GM21737 (cell line): ENCODE measurements around the gene RPL36AL.
"Not testable (repeated sequence)": the region's sequence is repeated elsewhere in the genome, so short reads cannot be mapped to it uniquely, and the experiment has no call there.

ENCODE experiments used
- ATAC-seq: cut with Tn5 transposase; IDR thresholded peaks from one replicate; pipeline ENCODE4 v1.9.1; 2021; ENCODE audit warnings: mild to moderate bottlenecking, moderate library complexity; ENCODE audit not compliant: unreplicated experiment

RPL36AL gene

DNA sequence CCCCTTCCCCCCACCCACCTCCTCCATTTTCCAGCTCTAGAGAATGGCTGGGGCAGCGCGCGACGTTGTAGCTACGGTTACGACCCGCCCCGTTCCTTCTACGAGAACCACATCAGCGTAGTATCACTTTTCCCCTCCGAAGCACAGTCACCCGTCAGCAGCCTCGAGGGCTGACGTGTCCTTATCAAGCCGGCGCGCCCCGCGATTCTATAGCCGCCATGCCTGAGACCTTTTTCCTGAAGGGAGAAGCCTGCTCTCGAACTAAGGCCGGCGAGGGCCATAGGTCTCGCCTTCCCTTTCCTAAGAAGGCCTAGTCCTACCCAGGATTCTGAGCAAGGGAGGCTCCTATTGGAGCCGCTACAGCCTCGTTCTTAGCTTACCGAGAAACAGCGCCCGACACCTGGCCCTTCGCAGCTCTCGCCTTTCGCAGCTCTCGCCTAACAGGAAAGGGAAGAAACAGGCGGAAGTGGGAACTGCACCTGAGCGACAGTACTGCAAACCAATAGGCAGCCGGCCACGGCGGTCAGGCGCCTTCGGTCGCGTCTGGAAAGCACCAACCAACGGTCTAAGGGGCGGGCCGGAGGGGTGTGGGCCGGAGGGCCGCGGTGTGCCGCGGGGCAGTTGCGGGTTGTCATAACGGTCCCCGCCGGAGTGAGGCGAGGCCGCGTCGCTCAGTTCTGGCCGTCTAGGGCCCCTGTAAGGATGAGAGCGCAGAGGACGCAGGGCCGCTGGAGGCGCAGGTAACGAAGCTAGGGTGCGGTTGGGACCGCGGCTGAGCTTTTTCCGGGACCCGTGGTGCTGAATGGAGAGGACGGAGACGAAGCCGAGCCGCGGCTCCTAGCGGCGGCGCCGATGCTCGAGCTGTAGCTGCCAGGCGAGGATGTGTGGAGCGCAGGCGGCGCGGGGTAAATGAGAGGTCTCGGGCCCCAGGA, at the start of gene RPL36AL, which contains the start of gene MGAT2:
Gene RPL36AL, minus strand, starts transcription at position 445 of the 932 bp plus-strand sequence. CDS start 1,522 bp downstream, outside the sequence.
Gene MGAT2, plus strand, starts transcription at position 618 of the 932 bp plus-strand sequence. CDS start 470 bp downstream, outside the sequence.
- peak; percentile 97 for ATAC-seq

DNA sequence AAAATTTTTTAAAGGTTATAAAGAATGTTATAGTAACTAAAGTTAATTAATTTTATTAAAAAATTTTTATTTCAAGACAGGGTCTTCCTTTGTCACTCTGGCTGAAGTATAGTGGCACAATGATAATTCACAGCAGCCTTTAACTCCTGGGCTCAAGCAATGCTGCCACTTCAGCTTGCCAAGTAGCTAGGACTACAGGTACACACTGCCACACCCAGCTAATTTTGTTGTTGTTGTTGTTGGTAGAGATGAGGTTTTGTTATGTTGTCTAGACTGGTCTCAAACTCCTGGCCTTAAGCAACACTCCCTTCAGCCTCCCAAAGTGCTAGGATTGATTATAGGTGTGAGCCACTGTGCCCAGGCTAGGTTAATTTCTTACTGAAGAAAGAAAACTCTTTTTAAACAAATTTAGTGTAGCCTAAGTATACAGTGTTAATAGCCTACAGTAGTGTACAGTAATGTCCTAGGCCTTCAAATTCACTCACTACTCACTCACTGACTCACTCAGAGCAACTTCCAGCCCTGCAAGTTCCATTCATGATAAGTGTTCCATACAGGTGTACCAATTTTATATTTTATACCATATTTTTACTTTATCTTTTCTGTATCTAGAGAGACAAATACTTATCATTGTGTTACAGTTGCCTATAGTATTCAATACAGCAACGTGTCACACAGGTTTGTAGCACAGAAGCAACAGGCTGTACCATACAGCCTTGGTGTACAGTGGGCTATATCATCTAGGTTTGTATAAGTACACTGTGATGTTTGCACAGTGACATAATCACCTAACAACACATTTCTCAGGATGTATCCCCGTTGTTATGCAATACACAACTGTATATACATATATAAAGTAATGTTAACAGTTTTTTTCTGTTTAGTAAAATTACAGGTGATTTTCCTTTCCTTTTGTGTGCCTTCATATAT, 39.4 kb upstream of the RPL36AL start:
- no peak for ATAC-seq

DNA sequence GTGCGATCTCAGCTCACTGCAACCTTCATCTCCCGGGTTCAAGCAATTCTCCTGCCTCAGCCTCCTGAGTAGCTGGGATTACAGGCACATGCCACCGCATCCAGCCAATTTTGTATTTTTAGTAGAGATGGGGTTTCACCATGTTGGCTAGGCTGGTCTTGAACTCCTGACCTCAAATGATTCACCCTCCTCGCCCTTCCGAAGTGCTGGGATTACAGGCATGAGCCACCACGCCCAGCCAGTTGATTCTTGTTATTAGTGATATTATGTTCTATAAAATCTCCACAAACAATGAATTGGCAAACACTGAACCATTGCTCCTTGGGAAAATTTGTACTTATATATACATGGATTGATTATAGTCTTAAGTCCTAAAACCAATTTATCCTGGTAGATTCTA, 37.1 kb upstream of the RPL36AL start:
- not testable (repeated sequence) for ATAC-seq

DNA sequence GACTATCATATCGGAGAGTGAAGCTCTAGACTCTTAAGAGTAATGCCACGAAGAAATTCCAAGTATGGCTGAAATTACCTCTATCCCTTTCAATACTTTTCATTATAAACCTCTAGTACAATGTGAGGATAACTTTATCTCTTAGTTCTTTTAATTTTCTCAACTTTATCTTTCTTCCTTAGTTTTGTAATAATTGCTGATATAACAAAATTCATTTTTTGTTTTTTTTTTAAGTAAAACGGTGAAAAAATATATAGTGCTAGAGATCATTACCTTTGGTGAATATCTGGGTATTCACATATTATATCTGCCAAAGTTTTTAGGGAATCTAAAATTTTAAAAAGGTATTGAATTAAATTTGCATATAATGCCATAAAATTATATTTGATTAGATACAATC, 34.1 kb upstream of the RPL36AL start:
- ATAC-seq = no peak

DNA sequence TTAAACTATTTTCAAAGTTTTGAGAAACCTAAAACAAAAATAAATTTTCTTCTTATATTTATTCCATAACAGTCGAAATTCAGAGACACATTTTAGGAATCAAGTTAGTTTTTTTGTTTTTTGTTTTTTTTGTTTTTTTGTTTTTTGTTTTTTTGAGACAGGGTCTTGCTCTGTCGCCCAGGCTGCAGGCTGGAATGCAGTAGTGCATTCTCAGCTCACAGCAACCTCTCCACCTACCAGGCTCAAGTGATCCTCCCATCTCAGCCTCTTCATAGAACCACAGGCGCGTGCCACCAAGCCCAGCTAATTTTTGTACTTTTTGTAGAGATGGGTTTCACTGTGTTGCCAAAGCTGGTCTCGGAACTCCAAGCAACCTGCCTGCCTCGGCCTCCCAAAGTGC, 33.1 kb upstream of the RPL36AL start:
- no peak for ATAC-seq

DNA sequence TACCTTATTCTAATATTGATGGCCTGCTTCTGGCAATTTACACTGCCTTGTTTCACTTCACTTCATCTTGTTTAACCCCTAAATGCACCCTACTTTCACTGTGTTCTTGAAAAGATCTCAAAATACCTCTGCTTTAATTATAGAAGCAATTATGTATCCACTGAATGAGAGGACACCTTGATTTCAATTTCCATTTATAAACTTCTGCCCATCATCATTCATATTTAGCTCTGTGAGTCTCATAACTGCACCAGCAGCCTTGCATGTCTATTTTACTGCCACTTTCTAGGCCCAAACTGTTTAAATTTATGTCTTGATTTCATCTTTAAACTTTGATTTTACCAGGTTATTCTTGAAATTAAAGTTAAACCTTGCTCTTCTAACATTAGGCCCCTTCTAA, 21.7 kb upstream of the RPL36AL start:
- no peak for ATAC-seq

DNA sequence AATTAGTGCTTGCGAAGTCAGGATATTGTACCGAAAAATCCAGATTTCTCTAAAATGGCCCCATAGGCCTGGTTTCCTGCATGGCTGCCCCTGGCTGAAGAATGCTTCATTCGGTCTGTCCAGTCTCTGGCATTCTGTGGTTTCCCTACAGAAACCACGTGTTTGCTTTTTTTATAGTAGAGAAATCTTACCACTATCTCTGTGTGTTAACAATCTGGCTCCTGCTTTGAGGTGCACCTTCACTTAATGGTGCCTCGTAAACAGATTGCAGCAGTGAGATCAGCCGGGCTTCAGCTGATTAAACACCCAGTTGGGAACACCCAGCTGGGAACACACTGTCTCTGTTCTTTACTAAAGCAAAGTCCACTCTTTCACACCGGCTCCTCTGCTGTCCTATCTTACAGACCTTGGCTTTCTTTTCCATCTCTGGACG, 21.3 kb upstream of the RPL36AL start:
- no peak for ATAC-seq

DNA sequence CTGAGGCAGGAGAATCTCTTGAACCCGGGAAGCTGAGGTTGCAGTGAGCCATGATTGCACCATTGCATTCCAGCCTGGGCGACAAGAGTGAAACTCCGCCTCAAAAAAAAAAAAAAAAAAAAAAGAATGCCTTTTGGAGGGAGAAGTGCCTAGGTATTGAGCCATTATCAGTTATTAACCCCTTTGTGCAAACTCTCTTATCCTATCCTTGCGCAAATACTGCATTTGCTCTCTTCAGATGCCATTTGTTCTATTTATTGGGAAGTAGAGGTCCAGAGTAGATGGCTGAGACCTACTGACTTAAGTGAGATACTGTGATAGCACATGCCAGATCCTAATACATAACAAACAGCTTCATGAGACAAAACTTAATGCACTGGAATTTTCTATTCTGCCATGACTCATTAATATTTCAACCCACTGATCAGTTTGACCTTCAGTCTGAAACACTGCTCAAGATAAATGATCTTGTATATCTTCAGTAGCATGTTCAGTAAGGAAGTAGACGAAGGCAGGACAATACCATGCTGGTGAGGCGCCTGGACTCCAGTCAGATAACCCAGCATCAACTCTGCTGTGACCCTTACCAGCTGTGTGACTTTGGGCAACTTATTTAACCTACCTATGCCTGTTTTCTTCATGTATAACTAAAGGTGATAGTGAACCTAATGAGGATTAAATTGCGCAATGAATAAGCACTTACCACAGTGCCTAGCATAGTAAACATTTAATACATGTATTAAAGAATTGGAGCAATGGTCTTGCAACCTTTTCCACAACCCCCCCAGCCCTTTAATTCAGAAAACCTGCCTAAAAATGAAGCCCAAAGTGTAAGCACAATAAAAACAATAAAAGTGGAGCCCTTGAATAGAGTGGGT, 20.4 kb upstream of the RPL36AL start:
- no peak for ATAC-seq

DNA sequence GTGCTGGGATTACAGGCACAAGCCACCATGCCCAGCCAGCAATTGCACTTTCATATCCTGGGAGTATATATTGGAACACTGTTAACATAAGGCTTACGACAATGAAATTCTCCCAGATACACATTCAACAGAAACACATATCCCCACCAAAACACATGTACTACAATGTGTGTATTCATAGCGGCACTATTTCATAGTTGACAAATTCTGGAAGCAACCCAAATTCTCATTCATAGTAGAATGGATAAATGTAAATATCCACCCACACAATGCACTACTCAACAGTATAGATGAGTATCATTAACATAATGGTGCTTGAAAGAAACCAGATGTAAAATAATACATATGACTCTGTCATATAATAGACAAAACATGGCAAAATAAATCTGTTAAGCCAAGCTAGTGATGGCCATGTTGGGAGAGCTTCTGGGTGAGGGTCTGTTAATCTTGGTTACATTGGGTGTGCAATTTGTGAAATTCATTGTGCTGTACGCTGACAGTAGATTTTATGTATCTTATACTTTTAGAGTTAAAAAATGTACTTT, 17.2 kb upstream of the RPL36AL start:
- no peak for ATAC-seq

DNA sequence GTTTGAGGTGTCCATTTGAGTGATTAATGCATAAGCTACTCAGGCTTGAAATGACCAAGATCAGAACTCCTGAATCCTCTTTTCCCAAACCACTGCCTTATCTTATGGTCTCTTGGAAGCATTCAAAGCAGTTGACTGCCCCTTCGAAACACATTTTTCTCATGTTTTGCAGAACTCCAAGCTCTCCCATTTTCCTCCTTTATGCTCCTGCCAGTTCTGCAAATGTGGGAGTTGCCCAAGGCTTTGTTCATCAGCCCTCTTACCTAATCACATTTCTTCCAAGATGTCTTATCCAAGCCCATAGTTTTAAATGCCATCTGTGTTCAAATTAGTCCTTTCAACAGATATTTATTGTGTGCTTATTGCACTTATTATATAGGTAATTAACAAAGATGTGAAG, 16.4 kb upstream of the RPL36AL start:
- no peak for ATAC-seq

DNA sequence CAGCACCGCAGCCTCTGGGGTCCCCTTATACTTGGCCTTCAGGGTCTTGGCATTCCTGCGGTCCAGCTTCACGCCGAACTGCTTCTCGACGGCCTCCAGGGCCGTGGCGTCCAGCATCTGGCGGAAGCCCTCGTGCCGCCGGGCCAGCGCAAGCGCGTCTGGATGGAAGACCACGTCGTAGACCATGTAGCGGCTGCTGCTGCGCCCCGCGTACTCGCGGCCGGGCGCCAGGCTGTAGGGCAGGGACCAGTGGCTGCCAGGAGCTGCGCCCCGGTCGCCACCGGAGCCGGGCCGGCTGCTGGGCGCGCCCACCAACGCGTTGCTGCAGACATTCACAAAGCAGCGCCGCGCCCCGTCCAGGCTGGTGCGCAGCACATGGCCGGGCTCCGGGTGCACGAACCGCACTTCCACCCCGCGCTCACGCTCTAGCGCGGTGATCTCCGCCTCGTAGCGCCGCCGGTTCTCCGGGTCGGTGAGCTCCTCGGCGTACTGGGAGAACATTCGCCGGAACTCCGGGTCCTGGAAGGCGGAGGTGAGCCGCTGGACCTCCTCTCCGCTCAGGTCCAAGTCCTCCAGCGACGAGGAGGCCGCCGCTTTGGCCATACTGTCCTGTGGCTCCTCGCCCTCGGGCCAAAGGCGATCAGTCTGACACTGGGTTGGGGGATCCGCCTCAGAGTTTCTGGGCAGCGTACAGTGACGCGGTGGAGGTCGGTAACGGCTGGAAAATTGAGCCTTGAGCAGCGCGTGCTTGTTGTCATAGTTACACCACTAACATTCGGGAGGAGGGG, 14.3 kb upstream of the RPL36AL start, which contains the start of gene DNAAF2:
Gene DNAAF2, minus strand, starts transcription at position 698 of the 788 bp plus-strand sequence. Its CDS starts 95 bp downstream, at position 603.
- peak; percentile 35 for ATAC-seq

DNA sequence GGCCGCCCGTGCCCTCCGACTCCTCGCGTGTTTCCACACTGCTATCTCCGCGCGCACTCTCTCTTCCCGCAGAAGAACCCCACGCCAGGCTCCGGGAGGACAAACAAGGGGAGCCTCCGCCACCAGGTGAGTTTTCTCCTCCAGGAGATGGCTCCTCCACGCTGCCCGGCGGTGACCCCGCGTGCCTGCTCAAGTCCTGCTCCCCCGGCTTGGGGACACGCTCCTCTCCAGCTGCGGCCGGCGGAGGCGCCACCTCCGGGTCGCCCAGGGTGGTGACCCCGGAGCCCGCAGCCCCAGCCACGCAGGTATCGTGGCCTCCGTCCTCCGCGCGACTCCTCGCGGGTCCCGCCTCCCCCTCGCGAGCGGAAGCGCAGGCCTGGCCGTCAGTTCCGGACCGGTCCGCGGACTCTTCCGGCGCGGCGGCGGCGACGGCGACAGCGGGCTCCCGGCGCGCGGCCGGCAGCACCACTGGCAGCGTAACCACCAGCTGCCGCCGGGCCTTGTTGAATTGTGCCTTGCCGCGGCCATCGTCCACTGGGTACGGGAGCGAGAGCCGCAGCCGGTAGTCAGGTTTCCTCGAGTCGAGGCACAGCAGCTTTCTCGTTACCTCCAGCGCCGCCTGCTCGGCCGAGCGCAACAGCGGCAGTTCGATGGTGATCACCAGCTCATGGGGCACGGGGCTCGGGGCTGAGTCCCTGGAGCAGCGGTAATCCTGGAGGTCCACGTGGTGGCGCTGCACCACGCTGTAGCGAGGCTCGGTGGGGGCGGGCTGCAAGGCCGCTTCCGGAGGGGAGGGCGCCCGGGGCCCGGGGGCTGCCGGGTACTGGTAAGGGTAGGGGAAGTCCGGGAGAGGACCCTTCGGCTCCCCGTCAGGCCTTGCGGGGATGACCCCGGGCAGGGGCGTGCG, 13.5 kb upstream of the RPL36AL start:
- peak; percentile 79 for ATAC-seq

DNA sequence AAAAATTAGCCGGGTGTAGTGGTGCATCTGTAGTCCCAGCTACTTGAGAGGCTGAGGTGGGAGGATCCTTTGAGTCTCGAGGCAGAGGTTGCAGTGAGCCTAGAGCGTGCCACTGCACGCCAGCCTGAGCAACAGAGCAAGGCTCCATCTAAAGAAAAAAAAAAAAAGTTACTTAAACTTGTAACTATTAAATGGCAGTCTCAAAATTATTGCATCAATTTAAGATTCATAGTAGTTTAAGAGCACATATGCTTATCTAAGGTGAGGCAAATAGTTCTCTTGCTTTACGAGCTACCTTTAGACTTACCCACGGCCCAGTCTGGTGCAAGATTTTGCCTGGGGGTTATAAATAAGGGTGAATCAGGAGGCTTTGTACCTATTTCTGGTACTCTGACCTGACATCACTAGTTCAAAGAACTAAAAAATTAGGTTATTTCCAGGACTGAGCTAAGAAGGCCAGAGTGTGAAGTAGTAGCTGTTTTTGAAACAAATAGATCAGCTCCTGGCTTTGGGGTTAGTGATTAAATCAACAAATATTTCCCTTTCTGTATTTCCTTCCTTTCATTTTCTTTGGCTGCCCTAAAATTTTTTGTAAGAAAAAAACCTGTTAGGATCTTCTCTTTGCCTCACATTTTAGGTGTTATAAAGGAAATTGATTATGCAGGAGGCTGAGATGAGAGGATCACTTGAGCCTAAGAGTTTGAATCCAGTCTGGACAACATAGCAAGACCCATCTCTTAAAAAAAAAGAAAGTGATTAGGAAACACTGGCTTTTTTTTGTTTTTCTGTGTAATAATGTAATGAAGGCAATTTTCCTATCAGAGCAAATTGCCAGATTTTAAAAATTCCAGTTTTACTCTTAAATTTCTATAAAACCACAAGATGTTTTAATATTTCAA, 3.8 kb upstream of the RPL36AL start:
- no peak for ATAC-seq

DNA sequence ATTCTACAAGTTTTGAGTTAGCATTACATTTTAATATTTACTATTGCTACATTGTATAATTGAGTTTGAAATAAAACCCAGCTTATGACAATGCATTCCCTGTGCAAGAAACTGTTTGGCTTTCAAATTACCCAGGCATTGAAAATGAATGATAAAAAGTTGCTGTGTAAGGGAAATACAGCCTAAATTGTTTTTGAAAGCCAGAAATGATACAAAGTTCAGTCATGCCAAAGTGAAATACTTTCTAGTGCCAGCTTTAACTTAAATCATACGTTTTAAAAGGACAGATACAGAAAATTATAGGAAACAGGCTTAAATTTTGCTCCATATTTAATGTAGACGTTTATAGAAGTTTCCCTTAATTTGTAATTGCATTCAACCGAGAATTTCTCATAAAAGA, 3.0 kb upstream of the RPL36AL start:
- no peak for ATAC-seq

DNA sequence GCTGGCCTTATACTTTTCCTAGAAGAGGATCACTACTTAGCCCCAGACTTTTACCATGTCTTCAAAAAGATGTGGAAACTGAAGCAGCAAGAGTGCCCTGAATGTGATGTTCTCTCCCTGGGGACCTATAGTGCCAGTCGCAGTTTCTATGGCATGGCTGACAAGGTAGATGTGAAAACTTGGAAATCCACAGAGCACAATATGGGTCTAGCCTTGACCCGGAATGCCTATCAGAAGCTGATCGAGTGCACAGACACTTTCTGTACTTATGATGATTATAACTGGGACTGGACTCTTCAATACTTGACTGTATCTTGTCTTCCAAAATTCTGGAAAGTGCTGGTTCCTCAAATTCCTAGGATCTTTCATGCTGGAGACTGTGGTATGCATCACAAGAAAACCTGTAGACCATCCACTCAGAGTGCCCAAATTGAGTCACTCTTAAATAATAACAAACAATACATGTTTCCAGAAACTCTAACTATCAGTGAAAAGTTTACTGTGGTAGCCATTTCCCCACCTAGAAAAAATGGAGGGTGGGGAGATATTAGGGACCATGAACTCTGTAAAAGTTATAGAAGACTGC, 1.7 kb upstream of the RPL36AL start:
- ATAC-seq = no peak

DNA sequence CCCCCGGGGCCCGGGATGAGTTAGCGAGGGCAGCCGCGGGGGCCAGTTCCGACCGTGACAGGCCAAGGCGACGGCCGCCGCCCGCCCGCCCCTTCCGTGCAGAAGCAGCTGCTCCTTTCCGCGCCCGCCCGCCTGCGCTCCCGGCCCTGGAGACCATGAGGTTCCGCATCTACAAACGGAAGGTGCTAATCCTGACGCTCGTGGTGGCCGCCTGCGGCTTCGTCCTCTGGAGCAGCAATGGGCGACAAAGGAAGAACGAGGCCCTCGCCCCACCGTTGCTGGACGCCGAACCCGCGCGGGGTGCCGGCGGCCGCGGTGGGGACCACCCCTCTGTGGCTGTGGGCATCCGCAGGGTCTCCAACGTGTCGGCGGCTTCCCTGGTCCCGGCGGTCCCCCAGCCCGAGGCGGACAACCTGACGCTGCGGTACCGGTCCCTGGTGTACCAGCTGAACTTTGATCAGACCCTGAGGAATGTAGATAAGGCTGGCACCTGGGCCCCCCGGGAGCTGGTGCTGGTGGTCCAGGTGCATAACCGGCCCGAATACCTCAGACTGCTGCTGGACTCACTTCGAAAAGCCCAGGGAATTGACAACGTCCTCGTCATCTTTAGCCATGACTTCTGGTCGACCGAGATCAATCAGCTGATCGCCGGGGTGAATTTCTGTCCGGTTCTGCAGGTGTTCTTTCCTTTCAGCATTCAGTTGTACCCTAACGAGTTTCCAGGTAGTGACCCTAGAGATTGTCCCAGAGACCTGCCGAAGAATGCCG, 872 bp upstream of the RPL36AL start:
- peak; percentile 30 for ATAC-seq
